ENCODE results near the gene ZFP1. TPM values are rescaled to one million over a fixed set of nuclear protein-coding genes. Genes with fewer than 3 reads are reported as not detected.

ZFP1 gene
- total RNA-seq, 4 donors from 2014 or later = 3.1 to 9.1 (median 5.7) TPM

GRCh38 chr16:75116911-75117245 is 31.4 kb upstream of the ZFP1 start:
- no peak overlapping the region for H3K27ac ChIP-seq

GRCh38 chr16:75118943-75119539 is 29.3 kb upstream of the ZFP1 start:
- DNase-seq = no peak
- 82 to 85% methylated on average over 6 of the region's 6 CpGs for WGBS, 2 donors
- no peaks in the 10 kb centered on the region for H3K36me3 ChIP-seq
- no peak overlapping the region for H3K4me3 ChIP-seq
- H3K27me3 ChIP-seq = no peaks in the 10 kb centered on the region
- H3K9me3 ChIP-seq = peaks cover 0 to 24% (median 18%) of the 10 kb centered on the region in 3 donors
- no peak overlapping the region for H3K27ac ChIP-seq
- no peak for TF ChIP-seq CTCF (IDR thresholded peaks at IDR 0.05)
- TF ChIP-seq POLR2A (IDR thresholded peaks at IDR 0.05) = no peak
- H3K4me1 ChIP-seq = peaks cover 10 to 28% (median 19%) of the 10 kb centered on the region in 3 donors
- intact Hi-C loops (cut with DNase I) = loop anchor here (10.0 kb wide), 1 partner anchor 414 kb away; the partner anchor contains the start of gene MLKL

More at GRCh38 chr16:75116911-75117245, 31.4 kb upstream of the ZFP1 start:
- WGBS, 2 donors = 12 to 50% methylated on average over 3 of the region's 3 CpGs
- H3K36me3 ChIP-seq = no peaks in the 10 kb centered on the region
- no peaks in the 10 kb centered on the region for H3K27me3 ChIP-seq
- H3K9me3 ChIP-seq = peaks cover 0 to 13% (median 10%) of the 10 kb centered on the region in 3 donors
- no peak for TF ChIP-seq CTCF (IDR thresholded peaks at IDR 0.05)
- no peak for TF ChIP-seq POLR2A (IDR thresholded peaks at IDR 0.05)
- intact Hi-C loops (cut with DNase I) = loop anchor here (10.0 kb wide), 1 partner anchor 412 kb away; the partner anchor contains the start of gene MLKL
- H3K4me1 ChIP-seq = peaks cover 11 to 46% (median 19%) of the 10 kb centered on the region in 3 donors
- no peak for DNase-seq
- peak overlapping the region in 3 of 4 donors; percentile 48 to 62 (median 50) for H3K4me3 ChIP-seq

- H3K36me3 ChIP-seq = no peaks in the 10 kb centered on the region
- H3K9me3 ChIP-seq = peaks cover 0 to 24% (median 18%) of the 10 kb centered on the region in 3 donors
- WGBS, 2 donors = 61 to 71% methylated on average over 3 to 4 of the region's 4 CpGs
- intact Hi-C loops (cut with DNase I) = no loop called here
- no peak for DNase-seq
- no peak for TF ChIP-seq POLR2A (IDR thresholded peaks at IDR 0.05)
- no peak for TF ChIP-seq CTCF (IDR thresholded peaks at IDR 0.05)
- H3K4me1 ChIP-seq = peaks cover 9 to 17% (median 15%) of the 10 kb centered on the region in 3 donors
- H3K27me3 ChIP-seq = no peaks in the 10 kb centered on the region
- H3K27ac ChIP-seq = no peak overlapping the region
- no peak overlapping the region for H3K4me3 ChIP-seq
Measured at GRCh38 chr16:75120253-75120652, 28.1 kb upstream of the ZFP1 start.

GRCh38 chr16:75121949-75122568 is 26.3 kb upstream of the ZFP1 start:
- no peak for DNase-seq
- H3K4me1 ChIP-seq = peaks cover 0 to 1% (median 0%) of the 10 kb centered on the region in 3 donors
- WGBS, 2 donors = 85 to 93% methylated on average over 6 of the region's 6 CpGs

More at GRCh38 chr16:75121949-75122568, 26.3 kb upstream of the ZFP1 start:
- H3K27ac ChIP-seq = no peak overlapping the region
- H3K4me3 ChIP-seq = no peak overlapping the region
- H3K27me3 ChIP-seq = no peaks in the 10 kb centered on the region
- intact Hi-C loops (cut with DNase I) = no loop called here
- no peaks in the 10 kb centered on the region for H3K36me3 ChIP-seq
- H3K9me3 ChIP-seq = peaks cover 0 to 24% (median 18%) of the 10 kb centered on the region in 3 donors
- no peak for TF ChIP-seq CTCF (IDR thresholded peaks at IDR 0.05)
- TF ChIP-seq POLR2A (IDR thresholded peaks at IDR 0.05) = no peak

Data from esophagus squamous epithelium (tissue), 5 donors.